Kidney capillary endothelial cell (primary cell): ENCODE measurements around the gene ATP5PD.

ENCODE experiments used
- DNase-seq: peaks from one replicate; pipeline ENCODE4 v3.0.0-alpha.2; 2018; ENCODE audit warnings: low spot score

The ATP5PD gene

DNA sequence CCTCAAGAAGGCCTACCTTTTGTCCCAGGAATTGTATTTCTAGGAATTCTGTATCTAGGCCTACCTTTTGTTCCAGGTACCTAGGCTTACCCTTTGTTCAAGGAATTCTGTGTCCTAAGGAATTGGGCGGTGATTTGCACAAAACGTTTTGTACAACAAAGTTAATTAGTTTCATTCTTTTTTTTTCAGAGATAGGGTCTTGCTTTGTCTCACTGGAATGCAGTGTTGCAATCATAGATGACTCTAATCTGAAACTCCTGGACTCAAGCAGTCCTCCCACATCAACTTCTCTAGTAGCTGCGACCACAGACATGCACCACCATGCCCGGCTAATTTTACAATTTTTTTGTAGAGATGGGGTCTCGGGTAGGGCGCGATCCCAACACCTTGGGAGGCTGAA lies 52.3 kb downstream of the ATP5PD start:
- no peak for DNase-seq

DNA sequence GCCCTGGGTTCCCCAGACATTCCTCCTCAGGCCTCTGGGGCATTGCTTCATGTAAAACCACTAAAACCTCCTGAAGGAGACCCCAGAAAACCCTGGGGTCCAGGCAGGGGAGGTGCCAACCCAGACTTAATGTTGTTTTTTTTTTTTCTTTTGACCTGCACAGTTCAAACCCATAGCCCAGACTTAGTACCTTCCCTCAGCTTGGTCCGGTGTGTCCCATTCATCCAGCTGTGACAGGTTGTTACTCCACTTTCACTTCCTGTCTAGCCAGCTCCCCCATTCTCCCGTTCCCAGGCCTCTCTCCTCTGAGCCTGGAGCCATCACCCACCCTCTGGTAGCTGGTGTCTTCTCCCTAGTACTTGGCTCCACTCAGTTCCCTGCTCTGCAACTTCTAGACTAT lies 54.5 kb downstream of the ATP5PD start:
- DNase-seq = no peak

DNA sequence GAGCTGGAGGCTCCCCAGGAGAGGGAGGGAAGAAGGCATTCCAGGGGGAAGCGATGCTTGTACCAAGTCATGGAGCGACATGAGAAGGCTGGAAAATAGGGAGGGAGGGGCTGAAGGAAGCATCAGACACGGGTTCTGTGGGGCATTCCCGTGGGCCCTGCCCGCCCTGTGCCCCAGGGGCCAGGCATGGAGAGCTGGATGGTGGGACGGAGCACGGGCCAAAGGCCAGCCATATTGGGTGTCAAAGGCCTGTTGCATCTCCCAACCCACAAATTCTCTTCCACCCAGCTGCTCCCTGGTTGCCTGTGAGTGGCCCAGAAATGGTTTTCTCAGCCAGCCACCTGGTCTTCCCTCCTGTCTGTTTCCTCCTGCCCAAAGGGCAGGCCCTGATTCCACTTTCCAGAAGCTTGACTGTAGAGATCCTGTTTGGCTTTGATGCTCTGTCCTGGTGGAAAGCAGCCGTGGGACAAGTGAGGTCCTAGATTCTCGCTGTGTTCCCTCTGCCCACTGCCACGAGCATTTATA lies 56.1 kb downstream of the ATP5PD start:
- no peak for DNase-seq
